Liver (tissue), 3 donors: ENCODE measurements around the gene FRRS1.

ENCODE experiments used
- ATF3 ChIP-seq: IDR thresholded peaks from 2 replicates; pipeline ENCODE4 v1.6.1; 2016; ENCODE audit warnings: antibody characterized with exemption
- CTCF ChIP-seq: fragments of 150-350 bp; IDR thresholded peaks from 2 replicates; pipeline ENCODE4 v1.5.1; 2017; ENCODE audit warnings: improper control_type of control experiment, low read depth, low read length; ENCODE audit not compliant: missing input control
- EGR1 ChIP-seq, 2 donors: IDR thresholded peaks; 2 replicates each; pipeline ENCODE4 v1.6.1; 2016 to 2018; ENCODE audit warnings: antibody characterized with exemption in 2 of 2, low read depth in 2 of 2
- FOXA1 ChIP-seq: IDR thresholded peaks from 2 replicates; pipeline ENCODE4 v1.6.1; 2016; ENCODE audit warnings: antibody characterized with exemption
- GABPA ChIP-seq, 2 donors: IDR thresholded peaks in 1 of 2; conservative IDR thresholded peaks in 1 of 2; 2 replicates each; pipeline ENCODE4 v1.6.1; 2016; ENCODE audit warnings: antibody characterized with exemption in 2 of 2, mild to moderate bottlenecking in 1 of 2, moderate library complexity in 1 of 2
- JUND ChIP-seq, 2 donors: IDR thresholded peaks; 2 replicates each; pipeline ENCODE4 v1.6.1; 2016; ENCODE audit warnings: antibody characterized with exemption in 2 of 2
- MAX ChIP-seq: IDR thresholded peaks from 2 replicates; pipeline ENCODE4 v1.6.1; 2016; ENCODE audit warnings: antibody characterized with exemption
- RAD21 ChIP-seq, 2 donors: IDR thresholded peaks; 2 replicates each; pipeline ENCODE4 v1.6.1; 2016; ENCODE audit warnings: antibody characterized with exemption in 2 of 2, mild to moderate bottlenecking in 2 of 2
- REST ChIP-seq: IDR thresholded peaks from 2 replicates; pipeline ENCODE4 v1.6.1; 2016; ENCODE audit warnings: antibody characterized with exemption, mild to moderate bottlenecking
- SP1 ChIP-seq: IDR thresholded peaks from 2 replicates; pipeline ENCODE4 v1.6.1; 2018; ENCODE audit warnings: antibody characterized with exemption, mild to moderate bottlenecking
- TAF1 ChIP-seq: conservative IDR thresholded peaks from 2 replicates; pipeline ENCODE4 v1.6.1; 2016; ENCODE audit warnings: antibody characterized with exemption, mild to moderate bottlenecking
- YY1 ChIP-seq: IDR thresholded peaks from 2 replicates; pipeline ENCODE4 v1.6.1; 2016; ENCODE audit warnings: antibody characterized with exemption, mild to moderate bottlenecking
- ZBTB33 ChIP-seq: IDR thresholded peaks from 2 replicates; pipeline ENCODE4 v1.6.1; 2016; ENCODE audit warnings: antibody characterized with exemption
- donor health status: healthy.
- donor health status: healthy.

GRCh38 chr1:99702221-99702620 lies 64.2 kb downstream of the FRRS1 start:
- no peak for TF ChIP-seq JUND (IDR thresholded peaks at IDR 0.05)
- no peak for TF ChIP-seq EGR1 (IDR thresholded peaks at IDR 0.05; ENCODE audit: low read depth in 2 of 2)
- no peak for TF ChIP-seq CTCF
- no peak for TF ChIP-seq GABPA (IDR thresholded peaks at IDR 0.05 in 1 of 2, conservative IDR thresholded peaks at IDR 0.05 in 1 of 2)
- no peak for TF ChIP-seq REST
- no peak for TF ChIP-seq TAF1
- no peak for TF ChIP-seq YY1
- no peak for TF ChIP-seq RAD21 (IDR thresholded peaks at IDR 0.05)
- no peak for TF ChIP-seq MAX
- no peak for TF ChIP-seq FOXA1
- TF ChIP-seq SP1 = no peak
- no peak for TF ChIP-seq ZBTB33
- no peak for TF ChIP-seq ATF3
